Loucy (cell line): ENCODE results near the gene DHRS4.

Experiments used
- H2AFZ ChIP-seq: fragments of 200-600 bp; sonication (generic); 2 replicates; pipeline ENCODE4 v1.6.0; 2016; ENCODE audit warnings: antibody characterized with exemption, mild to moderate bottlenecking, low read length, moderate library complexity
- H3F3A ChIP-seq: fragments of 200-600 bp; 2 replicates; pipeline ENCODE4 v1.6.0; 2016; ENCODE audit warnings: antibody characterized with exemption, low read depth, mild to moderate bottlenecking
- H3K27me3 ChIP-seq: fragments of 200-600 bp; sonication (generic); 2 replicates; pipeline ENCODE4 v1.6.1; 2014; ENCODE audit warnings: low read length, mild to moderate bottlenecking; ENCODE audit not compliant: insufficient read depth, poor library complexity, severe bottlenecking
- H3K36me3 ChIP-seq: fragments of 200-600 bp; sonication (generic); 2 replicates; pipeline ENCODE4 v1.6.1; 2016; ENCODE audit warnings: low read length; ENCODE audit not compliant: insufficient read depth
- H3K4me1 ChIP-seq: fragments of 200-600 bp; sonication (generic); 2 replicates; pipeline ENCODE4 v1.5.1; 2014; ENCODE audit warnings: low read length, mild to moderate bottlenecking; ENCODE audit not compliant: insufficient read depth, poor library complexity, severe bottlenecking
- H3K4me2 ChIP-seq: fragments of 200-600 bp; sonication (generic); 2 replicates; pipeline ENCODE4 v1.6.0; 2014; ENCODE audit warnings: antibody characterized with exemption, low read length, low read depth, mild to moderate bottlenecking; ENCODE audit not compliant: poor library complexity, severe bottlenecking
- H3K4me3 ChIP-seq: fragments of 200-600 bp; sonication (generic); 2 replicates; pipeline ENCODE4 v1.5.1; 2014; ENCODE audit warnings: low read length, mild to moderate bottlenecking, mixed read lengths; ENCODE audit not compliant: poor library complexity, severe bottlenecking
- H3K79me2 ChIP-seq: fragments of 200-600 bp; sonication (generic); 2 replicates; pipeline ENCODE4 v1.6.1; 2014; ENCODE audit warnings: low read length; ENCODE audit not compliant: insufficient read depth
- H3K9ac ChIP-seq: fragments of 200-600 bp; sonication (generic); 2 replicates; pipeline ENCODE4 v1.6.0; 2014; ENCODE audit warnings: mild to moderate bottlenecking, low read depth, low read length, moderate library complexity; ENCODE audit not compliant: poor library complexity, severe bottlenecking
- H3K9me2 ChIP-seq: fragments of 200-600 bp; sonication (generic); replicated peaks from 2 replicates; pipeline ENCODE4 v1.6.1; 2016; ENCODE audit warnings: low read depth, low read length, mixed read lengths
- H3K9me3 ChIP-seq: fragments of 200-600 bp; sonication (generic); 2 replicates; pipeline ENCODE4 v1.6.1; 2014; ENCODE audit warnings: mild to moderate bottlenecking, antibody characterized with exemption, low read length, low read depth; ENCODE audit not compliant: insufficient read depth
- H4K20me1 ChIP-seq: fragments of 200-600 bp; sonication (generic); 2 replicates; pipeline ENCODE4 v1.6.0; 2014; ENCODE audit warnings: antibody characterized with exemption, low read length, mild to moderate bottlenecking; ENCODE audit not compliant: insufficient read depth, poor library complexity, severe bottlenecking
- CTCF ChIP-seq: fragments of 200-600 bp; sonication (generic); conservative IDR thresholded peaks from 2 replicates; pipeline ENCODE4 v1.5.1; 2014; ENCODE audit warnings: mild to moderate bottlenecking, antibody characterized with exemption, low read length
- EZH2phosphoT487 ChIP-seq: fragments of 200-600 bp; IDR thresholded peaks from 2 replicates; pipeline ENCODE4 v1.6.1; 2018; ENCODE audit warnings: antibody characterized with exemption, mild to moderate bottlenecking, moderate library complexity, borderline replicate concordance

The DHRS4 gene

GRCh38 chr14:23953464-23954278, at the start of gene DHRS4:
Gene DHRS4 (plus strand): TSS chr14:23953770. CDS start chr14:23953789, 19 bp downstream.
- H3K9ac ChIP-seq = peak within 1 kb of the TSS; percentile 94
- no peaks in the 10 kb centered on the region for H3F3A ChIP-seq
- peak within 1 kb of the TSS; percentile 94 for H3K4me3 ChIP-seq
- H3K4me1 ChIP-seq = peaks cover 17% of the 10 kb centered on the region
- no peaks in the 10 kb centered on the region for H3K36me3 ChIP-seq
- H3K9me2 ChIP-seq = no peaks in the 10 kb centered on the region
- TF ChIP-seq EZH2phosphoT487 (no peak), CTCF (peak; percentile 89)
- peak within 1 kb of the TSS; percentile 96 for H2AFZ ChIP-seq
- no peaks in the 10 kb centered on the region for H4K20me1 ChIP-seq
- H3K79me2 ChIP-seq = peaks cover 13% of the 10 kb centered on the region; the same call in 1 of the 2 replicates
- no peaks in the 10 kb centered on the region for H3K9me3 ChIP-seq
- no peaks in the 10 kb centered on the region for H3K27me3 ChIP-seq
- peak within 1 kb of the TSS; percentile 84 for H3K4me2 ChIP-seq

- no peaks in the 10 kb centered on the region for H3F3A ChIP-seq
- H3K9ac ChIP-seq = no peak overlapping the region
- H3K79me2 ChIP-seq = no peaks in the 10 kb centered on the region
- no peaks in the 10 kb centered on the region for H3K36me3 ChIP-seq
- no peak overlapping the region for H3K4me3 ChIP-seq
- H2AFZ ChIP-seq = no peak overlapping the region
- H3K4me2 ChIP-seq = no peak overlapping the region
- no peaks in the 10 kb centered on the region for H3K9me2 ChIP-seq
- H4K20me1 ChIP-seq = no peaks in the 10 kb centered on the region
- H3K4me1 ChIP-seq = no peaks in the 10 kb centered on the region
- TF ChIP-seq EZH2phosphoT487 (no peak), CTCF (peak; percentile 86)
- H3K27me3 ChIP-seq = no peaks in the 10 kb centered on the region
- no peaks in the 10 kb centered on the region for H3K9me3 ChIP-seq
These were observed 43.3 kb upstream of the DHRS4 start for GRCh38 chr14:23910101-23910875.

- no peaks in the 10 kb centered on the region for H3K36me3 ChIP-seq
- no peaks in the 10 kb centered on the region for H3K4me1 ChIP-seq
- no peaks in the 10 kb centered on the region for H3K9me3 ChIP-seq
- no peaks in the 10 kb centered on the region for H4K20me1 ChIP-seq
- H3K27me3 ChIP-seq = no peaks in the 10 kb centered on the region
- H3K79me2 ChIP-seq = no peaks in the 10 kb centered on the region
- no peak overlapping the region for H2AFZ ChIP-seq
- H3K9ac ChIP-seq = no peak overlapping the region
- no peak overlapping the region for H3K4me2 ChIP-seq
- H3K4me3 ChIP-seq = no peak overlapping the region
- H3F3A ChIP-seq = no peaks in the 10 kb centered on the region
- TF ChIP-seq CTCF (no peak), EZH2phosphoT487 (no peak)
- H3K9me2 ChIP-seq = no peaks in the 10 kb centered on the region
These were observed 42.7 kb upstream of the DHRS4 start for GRCh38 chr14:23910876-23911210.
